HEK293T (cell line): ENCODE data around the gene BICDL1.

Experiments used
- CTCF ChIA-PET: fragments of 350-600 bp; formaldehyde crosslinking; extraction: SDS; loops from one replicate; lab custom pipeline; 2021; ENCODE audit warnings: antibody characterized with exemption, inconsistent platforms; lab: Yijun Ruan, JAX
- POLR2A ChIA-PET: fragments of 350-600 bp; formaldehyde crosslinking; extraction: SDS; loops from one replicate; lab custom pipeline; 2020; ENCODE audit warnings: antibody characterized with exemption, inconsistent platforms; lab: Yijun Ruan, JAX
- DNase-seq: peaks from one replicate; pipeline ENCODE4 v3.0.0; 2012; ENCODE audit warnings: mixed read lengths; ENCODE audit errors: extremely low spot score
- ARNT ChIP-seq: fragments of 450-650 bp; IDR thresholded peaks from 2 replicates; pipeline ENCODE4 v1.6.1; 2017; ENCODE audit warnings: mild to moderate bottlenecking
- BHLHE40 ChIP-seq: fragments of 450-650 bp; IDR thresholded peaks from 2 replicates; pipeline ENCODE4 v1.6.1; 2016; ENCODE audit warnings: mild to moderate bottlenecking, moderate library complexity, borderline replicate concordance
- CTBP1 ChIP-seq: fragments of 450-650 bp; IDR thresholded peaks from 2 replicates; pipeline ENCODE4 v1.6.1; 2016; ENCODE audit warnings: borderline replicate concordance
- ELF4 ChIP-seq: fragments of 450-650 bp; IDR thresholded peaks from 2 replicates; pipeline ENCODE4 v1.6.1; 2017; ENCODE audit warnings: antibody characterized with exemption
- FOXA1 ChIP-seq: fragments of 450-650 bp; IDR thresholded peaks from 2 replicates; pipeline ENCODE4 v1.6.1; 2016; ENCODE audit warnings: mild to moderate bottlenecking
- FOXK2 ChIP-seq: fragments of 450-650 bp; IDR thresholded peaks from 2 replicates; pipeline ENCODE4 v1.6.1; 2016; ENCODE audit warnings: mild to moderate bottlenecking
- FOXM1 ChIP-seq: fragments of 450-650 bp; IDR thresholded peaks from 2 replicates; pipeline ENCODE4 v1.6.1; 2017; ENCODE audit warnings: mild to moderate bottlenecking, borderline replicate concordance
- HDGF ChIP-seq: fragments of 450-650 bp; IDR thresholded peaks from 2 replicates; pipeline ENCODE4 v1.6.1; 2017; ENCODE audit warnings: antibody characterized with exemption, borderline replicate concordance
- L3MBTL2 ChIP-seq: fragments of 450-650 bp; conservative IDR thresholded peaks from 2 replicates; pipeline ENCODE4 v1.6.1; 2016; ENCODE audit warnings: mild to moderate bottlenecking
- LEF1 ChIP-seq: fragments of 450-650 bp; IDR thresholded peaks from 2 replicates; pipeline ENCODE4 v1.6.1; 2017; ENCODE audit warnings: mild to moderate bottlenecking, borderline replicate concordance
- NFRKB ChIP-seq: fragments of 450-650 bp; IDR thresholded peaks from 2 replicates; pipeline ENCODE4 v1.6.1; 2016; ENCODE audit warnings: mild to moderate bottlenecking, moderate library complexity
- PKNOX1 ChIP-seq: fragments of 450-650 bp; IDR thresholded peaks from 2 replicates; pipeline ENCODE4 v1.6.1; 2016
- SP1 ChIP-seq: fragments of 450-650 bp; IDR thresholded peaks from 2 replicates; pipeline ENCODE4 v1.6.1; 2017
- SUZ12 ChIP-seq: fragments of 450-650 bp; IDR thresholded peaks from 2 replicates; pipeline ENCODE4 v1.6.1; 2016; ENCODE audit warnings: mild to moderate bottlenecking
- TARDBP ChIP-seq: fragments of 450-650 bp; IDR thresholded peaks from 2 replicates; pipeline ENCODE4 v1.6.1; 2016
- ZNF384 ChIP-seq: fragments of 450-650 bp; IDR thresholded peaks from 2 replicates; pipeline ENCODE4 v1.6.1; 2016

Gene BICDL1

GRCh38 chr12:120139958-120140357 is 150.9 kb downstream of the BICDL1 start:
- no peak for DNase-seq
- CTCF ChIA-PET, result no interaction called here
- POLR2A ChIA-PET, result interaction anchor here (1.0 kb wide), 1 partner anchor 61 kb away, joined by 4 read pairs; the partner anchor contains the start of gene RPLP0

GRCh38 chr12:120140603-120141002 is 151.6 kb downstream of the BICDL1 start:
- CTCF ChIA-PET, result no interaction called here
- TF ChIP-seq BHLHE40 (no peak), L3MBTL2 (no peak), FOXM1 (no peak), PKNOX1 (no peak), LEF1 (no peak), SP1 (no peak), SUZ12 (no peak), CTBP1 (no peak), FOXK2 (no peak), HDGF (no peak), TARDBP (no peak)

More at GRCh38 chr12:120139958-120140357, 150.9 kb downstream of the BICDL1 start:
- no peak for TF ChIP-seq ARNT
- TF ChIP-seq CTBP1, result no peak
- no peak for TF ChIP-seq TARDBP
- no peak for TF ChIP-seq SP1
- no peak for TF ChIP-seq FOXA1
- no peak for TF ChIP-seq ELF4
- no peak for TF ChIP-seq SUZ12
- no peak for TF ChIP-seq L3MBTL2
- no peak for TF ChIP-seq ZNF384
- TF ChIP-seq FOXM1, result no peak
- TF ChIP-seq FOXK2, result no peak
- TF ChIP-seq NFRKB, result no peak
- no peak for TF ChIP-seq BHLHE40
- TF ChIP-seq HDGF, result no peak
- TF ChIP-seq PKNOX1, result no peak

GRCh38 chr12:120141336-120141735 is 152.3 kb downstream of the BICDL1 start:
- no peak for DNase-seq
- ChIA-PET POLR2A (no interaction called here), CTCF (no interaction called here)
- TF ChIP-seq NFRKB, result no peak
- TF ChIP-seq ZNF384, result no peak
- no peak for TF ChIP-seq ARNT
- TF ChIP-seq SP1, result no peak
- no peak for TF ChIP-seq L3MBTL2
- no peak for TF ChIP-seq FOXK2
- no peak for TF ChIP-seq PKNOX1
- no peak for TF ChIP-seq BHLHE40
- TF ChIP-seq SUZ12, result no peak
- TF ChIP-seq CTBP1, result no peak

More at GRCh38 chr12:120140603-120141002, 151.6 kb downstream of the BICDL1 start:
- POLR2A ChIA-PET, result no interaction called here
- no peak for DNase-seq

- POLR2A ChIA-PET, result no interaction called here
- TF ChIP-seq NFRKB (no peak), SUZ12 (no peak), TARDBP (no peak)
- CTCF ChIA-PET, result no interaction called here
These were observed 153.3 kb downstream of the BICDL1 start for GRCh38 chr12:120142231-120142877.

More at GRCh38 chr12:120142231-120142877, 153.3 kb downstream of the BICDL1 start:
- no peak for DNase-seq
